Stimulated activated CD4-positive, alpha-beta T cell treated with anti-CD3 and anti-CD28 coated beads, Interleukin-15, amount 100 ng/mL, for 1 hour (primary cell): ENCODE results near the gene SERINC4.
A peak's percentile ranks its signal among the peaks of the same experiment; 100 is the strongest.

Source experiments
- DNase-seq, 2 donors: peaks; one replicate each; pipeline ENCODE4 v3.0.0-alpha.2; 2020; ENCODE audit warnings: low read depth in 1 of 2, low spot score in 1 of 2

SERINC4 gene

DNA sequence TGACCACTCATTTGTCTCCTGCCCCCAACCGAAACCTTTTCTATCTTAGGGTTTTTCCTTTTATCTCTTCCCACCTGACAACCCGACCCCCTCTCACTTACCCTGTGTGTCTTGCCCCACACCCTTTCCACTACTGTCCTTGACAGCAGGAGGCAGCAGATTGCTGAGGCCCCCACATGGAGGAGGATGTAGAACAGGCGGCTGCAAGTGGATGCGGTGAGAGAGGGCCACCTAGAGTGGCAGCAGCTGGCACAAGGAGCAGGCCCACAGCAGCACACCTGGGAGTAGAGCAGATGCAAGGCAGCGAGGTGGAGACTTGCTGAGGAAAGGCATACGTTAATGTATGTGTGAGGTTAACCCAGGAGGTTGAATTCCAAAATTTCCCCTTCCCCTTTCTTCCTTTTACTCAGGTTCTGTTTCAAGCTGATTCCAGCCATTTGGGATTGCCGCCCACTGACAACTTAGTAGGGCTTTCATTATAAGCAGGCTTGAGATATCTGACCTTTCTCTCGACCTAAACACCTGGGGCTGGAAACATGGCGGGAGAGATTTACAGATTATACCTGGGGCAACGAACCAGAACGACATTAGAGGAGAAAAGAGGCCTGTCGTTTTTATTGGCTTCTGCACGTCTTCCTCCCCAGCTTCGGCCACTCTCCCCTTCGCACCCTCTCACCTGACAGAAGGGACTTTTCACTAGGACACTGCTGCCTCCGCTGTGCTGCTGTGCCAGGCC lies 643 bp downstream of the SERINC4 start:
- DNase-seq: no peak

DNA sequence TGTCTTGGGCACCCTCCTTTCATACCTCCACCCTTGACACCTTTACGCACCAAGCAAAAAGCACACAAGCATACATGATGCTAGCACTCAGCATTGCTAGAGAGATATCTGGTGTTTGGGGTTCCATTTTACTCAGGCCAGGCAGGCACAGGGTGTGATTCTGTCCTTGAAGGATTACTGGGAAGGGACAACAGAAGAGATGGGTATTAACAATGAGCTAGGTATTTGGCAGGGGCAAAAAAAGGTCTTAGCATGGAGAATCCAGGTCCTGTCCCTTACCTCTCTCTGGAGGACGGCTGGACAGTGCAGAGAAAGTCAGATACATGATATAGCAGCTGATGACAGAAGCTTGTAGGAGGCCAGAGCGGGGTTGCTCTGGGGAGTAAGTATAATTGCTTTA lies 3.5 kb downstream of the SERINC4 start:
- no peak for DNase-seq

DNA sequence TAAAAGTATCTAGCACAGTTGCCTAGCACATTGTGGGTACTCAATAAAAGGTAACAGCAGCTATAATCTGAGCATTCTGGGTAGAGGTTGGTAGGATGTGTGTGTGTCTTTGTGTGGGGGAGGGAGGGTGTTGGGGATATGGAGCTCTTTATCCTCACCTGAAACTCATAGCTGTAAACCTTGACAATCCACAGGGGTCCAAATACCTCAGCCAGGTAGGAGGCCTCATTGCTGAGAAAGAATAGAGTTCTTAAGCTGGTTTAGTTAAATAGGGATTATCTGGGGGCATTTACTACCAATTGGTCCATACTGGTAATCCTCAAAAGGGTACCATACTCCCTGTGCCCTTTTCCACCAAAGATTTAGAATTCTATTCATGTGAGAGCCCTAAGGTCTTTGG lies 4.0 kb downstream of the SERINC4 start:
- DNase-seq: no peak

DNA sequence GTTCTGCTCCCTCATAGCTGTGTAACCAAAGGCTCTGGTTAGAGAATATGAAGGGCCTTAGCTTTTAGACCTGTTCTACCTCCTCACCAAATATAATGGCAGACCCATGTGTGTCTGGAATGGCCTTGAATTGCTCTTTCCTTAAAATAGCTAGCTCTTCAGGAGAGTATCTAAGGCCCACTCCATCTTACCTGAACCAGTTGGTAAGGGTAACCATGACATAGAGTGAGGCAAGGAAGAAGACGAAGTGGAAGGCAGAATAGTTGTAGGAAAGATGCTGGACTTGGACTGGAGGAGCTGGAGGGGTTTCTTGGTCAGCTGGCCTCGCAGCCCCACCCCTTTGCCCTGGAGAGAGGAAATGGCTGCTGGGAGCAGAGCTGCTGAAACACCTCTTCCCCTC lies 4.8 kb downstream of the SERINC4 start:
- DNase-seq: no peak

DNA sequence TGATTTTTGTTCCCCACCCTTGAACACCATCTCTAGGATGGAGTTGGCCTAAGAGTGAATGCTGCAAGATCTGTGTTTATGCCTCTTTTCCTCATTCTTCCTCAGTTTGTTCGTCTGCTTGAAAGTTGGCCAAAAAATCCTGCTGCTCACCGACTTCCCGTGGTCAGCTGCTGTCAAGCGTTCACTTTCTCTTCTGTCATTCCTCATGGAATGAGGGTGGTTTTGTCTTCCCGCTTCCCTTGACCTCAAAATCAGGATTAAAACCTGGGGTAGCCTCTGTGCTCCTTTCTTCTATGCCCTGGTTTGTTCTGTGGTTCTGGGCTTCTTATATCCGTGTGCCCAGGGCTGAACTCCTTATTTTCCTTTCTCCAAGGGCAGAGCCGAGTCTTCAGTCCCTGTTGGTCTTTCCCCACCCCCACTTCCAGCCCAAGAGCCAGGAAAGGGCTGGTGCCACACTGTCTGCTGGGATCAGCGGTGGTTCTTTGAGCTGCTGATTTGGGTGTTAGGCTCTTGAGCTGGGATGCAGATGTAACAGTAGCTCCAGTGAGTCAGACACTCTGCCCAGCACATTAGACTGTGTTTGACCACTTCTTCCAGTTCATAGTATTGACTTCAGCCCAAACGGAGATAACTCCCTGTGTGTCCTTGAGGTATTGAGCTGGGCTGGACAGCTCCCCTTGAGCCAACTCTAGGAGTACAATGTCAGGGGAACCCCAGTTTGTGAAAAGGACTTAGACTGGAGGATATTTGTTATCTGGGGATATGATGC lies 5.6 kb downstream of the SERINC4 start:
- no peak for DNase-seq

DNA sequence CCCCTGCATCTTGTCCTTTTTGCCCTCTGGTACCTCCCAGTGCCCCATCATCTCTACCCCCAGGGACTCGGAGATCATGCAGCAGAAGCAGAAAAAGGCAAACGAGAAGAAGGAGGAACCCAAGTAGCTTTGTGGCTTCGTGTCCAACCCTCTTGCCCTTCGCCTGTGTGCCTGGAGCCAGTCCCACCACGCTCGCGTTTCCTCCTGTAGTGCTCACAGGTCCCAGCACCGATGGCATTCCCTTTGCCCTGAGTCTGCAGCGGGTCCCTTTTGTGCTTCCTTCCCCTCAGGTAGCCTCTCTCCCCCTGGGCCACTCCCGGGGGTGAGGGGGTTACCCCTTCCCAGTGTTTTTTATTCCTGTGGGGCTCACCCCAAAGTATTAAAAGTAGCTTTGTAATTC lies 6.4 kb downstream of the SERINC4 start:
- no peak for DNase-seq

DNA sequence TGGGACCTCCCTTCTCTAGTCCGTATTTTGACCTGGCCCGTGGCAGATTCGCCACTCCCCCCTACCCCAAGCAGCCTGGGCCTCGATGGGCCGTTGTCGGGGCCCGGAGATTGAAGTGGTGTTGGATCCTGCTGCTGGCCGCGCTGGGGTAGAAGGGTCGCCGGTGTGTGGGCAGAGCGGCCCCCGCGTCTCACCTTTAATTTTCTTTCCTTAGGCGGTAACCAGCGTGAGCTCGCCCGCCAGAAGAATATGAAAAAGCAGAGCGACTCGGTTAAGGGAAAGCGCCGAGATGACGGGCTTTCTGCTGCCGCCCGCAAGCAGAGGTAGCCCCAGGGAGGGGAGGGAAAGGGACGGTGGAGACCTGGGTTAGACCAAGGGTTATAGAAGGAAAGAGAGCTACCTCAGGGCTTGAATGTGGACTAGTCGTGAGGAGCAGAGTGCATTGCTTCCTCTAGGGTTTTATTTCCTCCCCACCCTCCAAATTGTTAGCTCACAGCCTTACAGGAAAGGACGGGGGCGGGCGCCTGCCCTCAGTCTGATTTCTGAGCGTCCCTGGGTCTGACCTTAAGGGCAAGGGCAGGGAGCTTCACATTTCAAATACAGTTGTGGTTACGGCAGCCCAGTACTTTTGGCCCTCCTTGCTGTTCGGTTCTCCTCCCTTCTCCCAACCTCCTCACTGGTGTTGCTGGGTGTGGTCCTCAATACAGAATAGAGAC lies 7.1 kb downstream of the SERINC4 start:
- DNase-seq: no peak

DNA sequence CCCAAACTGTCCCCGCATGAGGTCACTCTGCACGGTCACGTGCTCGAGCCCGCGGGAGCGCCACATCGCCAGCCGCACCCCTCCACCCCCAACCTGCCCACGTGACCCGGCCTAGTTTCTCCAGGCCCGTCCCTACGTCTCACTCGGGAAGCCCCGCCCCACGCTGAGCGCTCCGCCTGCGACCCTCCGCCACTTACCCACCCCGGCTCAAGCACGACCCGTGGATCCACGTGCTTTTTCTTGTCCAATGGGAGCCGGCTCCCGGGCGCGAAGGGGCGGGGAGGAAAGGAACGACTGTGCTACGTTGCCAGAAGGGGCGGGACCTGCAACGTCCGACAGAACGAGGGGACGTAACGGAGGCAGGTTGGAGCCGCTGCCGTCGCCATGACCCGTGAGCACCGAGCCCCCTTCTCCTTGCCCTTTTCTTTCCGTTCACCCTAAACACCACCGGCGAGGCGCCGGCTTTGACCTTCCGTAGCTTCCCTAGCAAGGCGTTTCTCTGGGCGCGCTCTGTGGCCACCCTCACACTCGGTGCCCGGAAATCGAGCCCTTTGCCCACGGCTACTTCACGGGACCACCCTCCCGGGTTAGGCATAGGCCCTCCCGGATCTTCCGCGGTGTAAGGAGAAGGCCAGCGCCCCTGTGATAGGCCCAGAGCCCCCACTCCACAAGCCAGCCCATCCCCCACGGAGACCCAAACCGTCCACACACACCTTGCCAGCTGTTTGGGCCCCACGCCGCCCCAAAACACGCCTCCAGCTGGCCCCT lies 7.8 kb downstream of the SERINC4 start, which contains the start of gene SERF2:
SERF2 (plus strand) TSS at position 328 of the 768 bp plus-strand sequence; CDS start at position 385, 57 bp downstream.
- peak; percentile 99 for DNase-seq

DNA sequence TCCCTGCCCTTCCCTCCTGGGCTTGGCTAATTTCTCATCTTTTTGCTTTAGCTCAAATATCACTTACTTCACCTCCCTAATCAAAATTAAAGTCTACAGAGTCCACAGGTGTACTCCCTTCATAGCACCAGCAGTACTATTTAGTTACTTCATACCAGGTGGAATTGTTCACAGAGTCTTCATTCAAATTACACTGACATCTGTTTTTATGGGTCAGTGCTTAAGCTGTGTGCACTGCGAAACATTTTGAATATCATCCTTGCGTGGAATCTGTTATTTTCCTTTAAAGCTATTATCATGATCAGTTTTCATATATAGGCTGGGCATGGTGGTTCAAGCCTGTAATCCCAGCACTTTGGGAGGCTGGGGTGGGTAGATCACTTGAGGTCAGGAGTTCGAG lies 10.6 kb downstream of the SERINC4 start:
- DNase-seq: no peak

DNA sequence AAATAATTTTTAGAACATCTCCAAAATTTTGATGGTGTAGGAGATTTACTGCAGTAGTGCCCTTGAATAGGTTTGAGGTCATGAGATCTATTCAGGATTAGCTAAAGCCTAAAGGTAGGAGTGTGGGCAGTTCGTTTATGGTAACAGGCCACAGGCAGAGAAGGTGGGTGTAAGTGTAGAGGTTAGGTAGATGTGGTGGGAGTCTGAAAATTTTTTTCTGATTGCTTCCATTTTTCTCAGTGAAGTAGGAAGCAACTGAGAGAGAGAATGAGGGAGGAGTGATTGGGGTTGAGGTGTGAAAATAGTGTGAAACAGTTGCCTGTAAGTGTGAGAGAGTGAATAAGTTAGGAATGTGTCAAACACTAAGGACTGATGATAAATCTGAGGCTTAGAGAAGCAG lies 21.0 kb downstream of the SERINC4 start:
- no peak for DNase-seq

DNA sequence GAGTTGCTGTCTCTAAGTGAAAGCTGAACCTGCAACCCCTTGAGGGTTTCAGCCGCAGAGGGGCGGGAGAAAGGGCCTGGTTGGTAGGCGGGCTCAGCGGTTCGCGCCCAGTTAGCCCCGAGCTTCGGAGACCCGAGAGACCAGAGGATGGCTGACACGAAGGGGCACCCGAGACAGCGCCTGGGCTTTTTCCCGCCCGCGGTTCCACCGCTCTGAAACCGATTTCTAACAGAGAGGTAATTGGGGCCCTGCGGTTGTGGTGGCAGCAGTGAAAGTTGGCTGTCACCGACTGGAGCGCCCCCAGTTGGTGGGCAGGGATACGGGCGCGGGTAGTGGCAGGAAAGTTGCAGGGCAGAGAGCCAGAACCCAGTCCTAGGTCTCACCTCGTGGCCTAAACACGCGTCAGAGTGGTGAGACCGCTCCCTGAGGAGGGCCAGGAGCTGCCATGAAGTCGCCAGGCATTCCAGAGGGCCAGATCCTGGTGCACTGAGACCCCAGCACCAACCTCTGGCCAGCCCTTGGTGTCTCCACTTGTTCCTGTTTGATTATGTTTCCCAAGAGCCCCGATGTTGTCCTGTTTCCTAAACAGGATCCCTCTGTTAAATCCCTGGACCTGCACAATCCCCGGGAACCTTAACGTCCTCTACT lies 22.6 kb downstream of the SERINC4 start:
- DNase-seq: peak; percentile 65 to 70

DNA sequence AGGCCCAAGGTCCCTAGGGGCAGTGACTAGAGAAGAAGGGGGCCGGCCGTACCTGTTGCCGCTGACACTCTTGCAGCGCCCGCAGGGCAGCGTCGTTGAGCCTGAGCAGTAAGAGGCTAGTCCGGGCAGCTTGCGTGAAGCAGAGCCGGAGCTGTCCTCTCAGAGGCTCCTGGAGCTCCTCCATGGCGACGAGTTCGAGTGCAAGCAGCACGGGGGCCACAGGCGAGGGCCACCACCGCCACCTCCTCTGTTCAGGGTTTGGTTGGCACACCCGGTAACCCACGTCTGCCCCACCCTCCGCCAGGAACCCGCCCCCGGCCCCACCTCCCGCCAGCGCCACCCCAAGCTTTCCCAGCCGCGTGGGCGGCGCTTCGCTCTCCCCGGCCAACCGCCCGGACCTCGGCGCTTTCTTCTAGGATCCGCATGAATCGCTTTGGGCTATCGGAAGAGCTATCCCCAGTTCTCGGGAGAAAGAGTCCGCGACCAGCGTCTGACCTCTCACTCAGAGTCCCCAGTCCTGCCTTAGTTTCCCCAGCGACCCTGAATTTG lies 23.2 kb downstream of the SERINC4 start, which contains the start of gene ELL3:
ELL3 (minus strand) TSS at position 249 of the 549 bp plus-strand sequence; CDS start at position 184, 65 bp downstream.
- DNase-seq: peak; percentile 54 to 66

DNA sequence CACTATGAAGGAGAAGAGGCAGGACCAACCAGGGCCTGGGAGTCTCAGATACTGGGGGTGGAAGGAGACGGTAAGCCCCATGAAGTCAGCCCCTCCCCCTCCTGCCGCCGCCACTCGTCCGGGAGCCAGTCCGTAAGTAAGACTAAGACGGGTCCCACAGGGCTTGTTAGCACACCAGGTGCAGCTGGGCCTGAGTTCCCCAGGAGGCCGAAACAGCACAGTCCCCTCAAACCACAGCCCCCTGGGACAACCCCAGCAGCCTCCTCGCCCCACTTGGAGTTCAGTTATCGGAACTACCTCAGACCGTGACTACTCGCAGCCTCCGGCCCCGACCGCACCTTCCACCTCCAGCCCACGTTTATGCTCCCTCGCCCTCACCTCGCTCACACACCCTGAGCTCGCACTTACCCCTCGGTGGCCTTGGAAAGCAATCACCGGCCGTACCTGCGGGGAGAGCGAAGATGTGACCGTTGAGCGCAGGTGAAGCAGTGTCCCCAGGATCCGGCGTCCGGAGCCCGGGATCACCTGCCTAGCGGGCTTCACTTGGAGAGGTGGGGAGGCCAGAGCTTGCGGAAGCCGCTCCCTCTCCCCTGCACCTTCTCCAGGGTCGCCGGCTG lies 23.8 kb downstream of the SERINC4 start:
- no peak for DNase-seq

DNA sequence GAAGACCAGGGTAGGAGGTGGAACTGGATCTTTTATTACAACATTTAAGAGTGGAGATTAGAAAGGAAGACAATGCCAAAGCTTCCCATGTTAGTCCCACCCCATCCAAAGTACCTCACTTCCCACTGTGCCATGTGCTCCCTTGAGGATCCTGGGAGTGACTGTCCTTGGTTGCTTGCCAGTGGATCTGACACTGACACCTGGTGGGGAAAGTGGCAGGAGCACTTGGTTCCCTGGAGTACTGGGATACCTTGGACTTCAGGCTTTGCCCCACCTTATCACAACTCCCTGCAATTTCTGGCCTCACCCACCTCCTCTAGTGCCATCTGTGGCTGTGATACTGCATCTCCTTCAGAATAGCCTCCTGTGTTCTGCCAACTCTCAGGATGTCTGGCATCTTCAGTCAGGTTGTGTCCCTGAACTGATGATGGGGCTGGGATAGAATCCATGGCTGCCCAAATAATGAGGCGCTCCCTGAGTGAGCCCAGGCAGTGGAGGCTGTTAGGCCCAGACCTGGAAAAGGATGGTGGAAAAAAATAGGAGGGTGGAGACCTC lies 24.5 kb downstream of the SERINC4 start:
- DNase-seq: no peak

DNA sequence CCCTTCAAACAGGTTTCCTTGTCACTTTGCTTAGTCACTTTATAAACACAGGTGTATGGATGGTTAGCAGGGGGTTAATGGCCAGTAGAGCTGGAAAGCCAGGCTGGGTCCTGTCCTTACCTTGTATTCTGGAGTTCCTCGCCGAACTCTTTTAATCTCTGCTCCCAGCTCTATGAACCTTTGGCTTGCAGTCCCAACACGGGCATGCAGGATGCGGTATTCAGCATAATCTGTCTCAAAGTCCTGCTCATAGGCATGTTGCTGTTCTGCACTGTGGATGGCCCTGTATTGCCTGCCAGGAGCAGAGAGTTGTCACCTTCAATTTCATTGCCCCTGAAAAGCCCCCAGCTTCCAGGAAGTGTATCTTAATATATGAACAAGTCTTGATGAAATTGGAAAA lies 26.0 kb downstream of the SERINC4 start:
- no peak for DNase-seq

DNA sequence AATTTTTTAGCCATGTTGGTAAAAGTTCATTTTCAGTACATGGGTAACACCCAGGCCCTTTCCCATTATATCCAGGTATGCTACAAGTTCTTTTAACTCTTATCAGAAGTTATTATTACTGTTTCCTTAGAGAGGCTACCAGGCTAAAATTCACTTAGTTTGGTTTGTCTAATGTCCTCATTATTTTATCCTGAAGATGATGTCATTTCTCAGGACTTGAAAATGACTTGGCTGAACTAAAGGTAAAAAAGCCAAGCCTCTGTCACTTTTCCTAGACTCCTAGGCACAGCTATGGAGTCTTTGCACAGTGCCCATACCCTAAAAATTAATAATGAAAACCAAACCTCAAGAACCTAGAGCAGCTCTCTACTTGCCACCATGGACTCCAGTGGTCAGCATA lies 27.4 kb downstream of the SERINC4 start:
- no peak for DNase-seq

DNA sequence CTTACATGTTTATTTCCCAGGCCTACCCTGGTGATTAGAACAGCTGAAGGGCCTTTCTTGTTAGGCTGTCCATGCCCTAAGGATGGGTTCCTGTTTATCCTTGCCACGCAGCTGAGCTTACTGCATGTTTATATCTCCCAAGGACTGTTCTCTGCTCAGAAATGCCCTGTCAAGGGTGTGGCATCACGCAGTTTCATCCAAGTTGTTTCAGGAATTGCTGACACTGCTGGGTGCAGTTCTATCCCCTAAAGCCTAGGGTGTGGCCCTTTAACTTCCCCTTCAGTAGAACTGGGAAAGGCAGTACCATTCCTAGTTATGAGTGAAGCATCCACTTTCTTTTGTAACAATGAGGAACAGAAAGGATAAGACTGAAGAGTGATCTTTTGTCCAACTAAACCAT lies 28.2 kb downstream of the SERINC4 start:
- DNase-seq: no peak

DNA sequence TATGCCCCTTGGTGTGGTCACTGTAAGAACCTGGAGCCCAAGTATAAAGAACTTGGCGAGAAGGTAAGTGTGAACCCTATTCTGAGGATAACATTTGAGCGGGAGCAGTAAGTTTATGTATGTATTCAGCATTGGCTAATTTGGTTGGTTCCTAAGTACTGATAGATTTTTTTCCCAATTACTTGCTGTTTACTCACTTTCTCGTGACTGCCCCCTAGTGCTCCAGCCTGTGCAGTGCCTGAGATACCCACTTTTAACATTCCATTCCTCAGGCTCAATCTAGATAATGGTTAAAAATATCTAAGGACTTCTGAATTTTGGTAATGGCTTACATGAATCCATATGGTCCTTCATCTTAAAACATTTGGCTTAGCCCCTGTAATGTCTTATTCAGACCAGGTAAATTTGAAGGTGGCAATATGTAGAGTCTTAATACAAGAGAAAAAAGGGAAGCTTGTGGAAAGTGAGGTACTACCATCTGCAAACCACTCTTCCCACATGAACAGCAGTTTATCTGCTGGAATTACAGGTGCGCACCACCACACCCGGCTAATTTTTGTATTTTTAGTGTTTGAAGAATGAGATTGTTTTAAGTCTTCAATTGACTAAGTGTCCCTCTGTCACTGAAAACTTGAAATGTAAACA lies 30.3 kb downstream of the SERINC4 start:
- DNase-seq: no peak

DNA sequence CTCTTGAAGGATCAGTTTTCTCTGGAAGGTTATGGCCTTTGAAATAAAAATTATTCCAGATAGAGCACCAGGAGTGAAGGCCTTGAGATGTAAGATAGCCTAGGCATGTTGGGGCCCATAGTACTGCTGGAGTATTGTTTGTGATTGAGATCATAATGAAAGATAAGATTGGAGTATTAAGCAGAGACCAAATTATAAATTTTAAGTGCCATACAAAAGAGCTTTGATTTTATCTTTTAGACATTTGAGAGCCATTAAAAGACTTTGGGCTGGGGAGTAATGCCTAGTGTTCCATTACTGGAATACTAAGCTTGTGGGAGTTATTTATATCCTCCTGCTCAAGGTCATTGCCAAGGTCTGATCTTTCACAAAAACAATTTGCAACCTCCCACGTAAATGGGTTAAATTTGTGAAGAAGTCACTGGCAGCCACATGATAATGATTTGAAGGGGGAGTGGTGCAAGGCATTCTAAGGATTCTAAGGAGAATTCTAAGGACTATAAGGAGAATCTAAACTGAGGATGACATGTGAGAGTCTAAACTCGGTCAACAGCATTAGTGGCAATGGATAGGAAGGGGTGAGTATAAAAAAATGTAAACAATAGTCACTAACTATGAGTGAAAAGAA lies 36.1 kb downstream of the SERINC4 start:
- no peak for DNase-seq
